NCI-H2107 treated with DMSO at 0.1 percent for 48 hours (cell line): ENCODE results near the gene MRM3.
"Not testable (repeated sequence)": the region's sequence is repeated elsewhere in the genome, so short reads cannot be mapped to it uniquely, and the experiment has no call there.

Experiments
- DNase-seq: peaks from one replicate; lab custom pipeline; 2025; ENCODE audit not compliant: unreplicated experiment; lab: John Stamatoyannopoulos, UW

Gene MRM3

GRCh38 chr17:752620-753219 lies 29.4 kb upstream of the MRM3 start:
- no peak for DNase-seq

- DNase-seq = no peak
Observed at GRCh38 chr17:753418-753817, 28.7 kb upstream of the MRM3 start.

GRCh38 chr17:755319-755961 lies 26.7 kb upstream of the MRM3 start:
- not testable (repeated sequence) for DNase-seq

- not testable (repeated sequence) for DNase-seq
Observed at GRCh38 chr17:756010-756567, 26.1 kb upstream of the MRM3 start.

- no peak for DNase-seq
Observed at GRCh38 chr17:759964-760363, 22.2 kb upstream of the MRM3 start.

- DNase-seq = no peak
Observed at GRCh38 chr17:760371-760770, 21.8 kb upstream of the MRM3 start.

- DNase-seq = no peak
Observed at GRCh38 chr17:767076-767475, 15.1 kb upstream of the MRM3 start.

- no peak for DNase-seq
Observed at GRCh38 chr17:773016-773415, 9.1 kb upstream of the MRM3 start.

- no peak for DNase-seq
Observed at GRCh38 chr17:773467-774312, 8.5 kb upstream of the MRM3 start.

GRCh38 chr17:774313-774584 lies 7.9 kb upstream of the MRM3 start:
- DNase-seq = no peak

GRCh38 chr17:778096-778495 lies 4.1 kb upstream of the MRM3 start:
- no peak for DNase-seq

- DNase-seq = no peak
Observed at GRCh38 chr17:784143-784542, 2.0 kb downstream of the MRM3 start.

- not testable (repeated sequence) for DNase-seq
Observed at GRCh38 chr17:785901-786300, 3.7 kb downstream of the MRM3 start.

GRCh38 chr17:787641-788221 lies 5.6 kb downstream of the MRM3 start:
- no peak for DNase-seq

- DNase-seq = no peak
Observed at GRCh38 chr17:788551-788950, 6.4 kb downstream of the MRM3 start.

GRCh38 chr17:789160-789840 lies 7.1 kb downstream of the MRM3 start:
- DNase-seq = no peak

- not testable (repeated sequence) for DNase-seq
Observed at GRCh38 chr17:789931-790873, 8.0 kb downstream of the MRM3 start.

- not testable (repeated sequence) for DNase-seq
Observed at GRCh38 chr17:790874-791247, 8.7 kb downstream of the MRM3 start.

- DNase-seq = no peak
Observed at GRCh38 chr17:791829-792228, 9.7 kb downstream of the MRM3 start.

- no peak for DNase-seq
Observed at GRCh38 chr17:792277-792676, 10.1 kb downstream of the MRM3 start.
